Thymus (tissue), 14 donors: ENCODE data around the gene PDE6A. TPM values are rescaled to one million over a fixed set of nuclear protein-coding genes. Genes with fewer than 3 reads are reported as not detected.

Source experiments
- DNase-seq, 9 donors: peaks; one replicate each; pipeline ENCODE4 v3.0.0-alpha.2; 2013; ENCODE audit warnings: low spot score in 9 of 9, low read depth in 6 of 9, missing footprints in 1 of 9
- H3K27ac ChIP-seq, 2 donors: one replicate each; pipeline ENCODE4 v1.5.1; 2013; ENCODE audit warnings: control low read depth in 1 of 2, low read depth in 1 of 2, low read length in 1 of 2, mild to moderate bottlenecking in 1 of 2, moderate library complexity in 1 of 2
- H3K27me3 ChIP-seq, 2 donors: one replicate each; pipeline ENCODE4 v1.5.1; 2013; ENCODE audit warnings: low read length in 1 of 2; ENCODE audit not compliant: control insufficient read depth in 2 of 2, insufficient read depth in 1 of 2
- H3K36me3 ChIP-seq, 2 donors: one replicate each; pipeline ENCODE4 v1.5.1; 2013; ENCODE audit warnings: low read length in 1 of 2, mild to moderate bottlenecking in 1 of 2, moderate library complexity in 1 of 2; ENCODE audit not compliant: control insufficient read depth in 2 of 2, insufficient read depth in 2 of 2
- H3K4me1 ChIP-seq, 2 donors: one replicate each; pipeline ENCODE4 v1.5.1; 2013; ENCODE audit warnings: low read length in 2 of 2; ENCODE audit not compliant: control insufficient read depth in 2 of 2, insufficient read depth in 2 of 2
- H3K4me3 ChIP-seq, 2 donors: one replicate each; pipeline ENCODE4 v1.5.1; 2013; ENCODE audit warnings: low read length in 2 of 2, control low read depth in 1 of 2, mild to moderate bottlenecking in 1 of 2
- H3K9me3 ChIP-seq, 2 donors: one replicate each; pipeline ENCODE4 v1.5.1; 2013; ENCODE audit warnings: low read length in 1 of 2, mild to moderate bottlenecking in 1 of 2; ENCODE audit not compliant: control insufficient read depth in 2 of 2, insufficient read depth in 1 of 2
- WGBS: extraction: QIAGEN DNeasy Blood & Tissue Kit; methylation state at CpG from one replicate; pipeline ENCODE4 v1.1.7; 2013; 5-methylcytosine and 5-hydroxymethylcytosine counted together
- long read RNA-seq, 10 donors: transcript quantifications; one replicate each; lab custom pipeline, GENCODE V29; 2026
- polyA plus RNA-seq: library from polyadenylated mRNA; stranded (reverse); fragments of 200-250 nt; gene quantifications from one replicate; pipeline ENCODE4 v1.2.3, GENCODE V29; 2013
- total RNA-seq: library from RNA; stranded (reverse); fragments of 120-200 nt; gene quantifications from one replicate; pipeline ENCODE4 v1.2.4, GENCODE V29; 2013
- donor health status: healthy.

The PDE6A gene
- total RNA-seq (under 0.01 TPM), polyA plus RNA-seq (0.16 TPM)
- long read RNA-seq, donor 1, result 0 reads
- long read RNA-seq, donor 2, result 0 reads
- long read RNA-seq, donor 3, result 0 reads
- long read RNA-seq, donor 4, result 0 reads
- long read RNA-seq, donor 5, result 0 reads
- long read RNA-seq, donor 6, result 0 reads
- long read RNA-seq, donor 7, result 0 reads
- long read RNA-seq, donor 8, result 0 reads
- long read RNA-seq, donor 9, result 0 reads
- long read RNA-seq, donor 10, result 0 reads

GRCh38 chr5:149944666-149945065, at the start of gene PDE6A:
Gene PDE6A (minus strand): TSS chr5:149944793. CDS start chr5:149944673, 120 bp downstream.
- no peak within 1 kb of the TSS for H3K4me3 ChIP-seq
- no peaks in the 10 kb centered on the region for H3K4me1 ChIP-seq
- no peak for DNase-seq
- H3K27me3 ChIP-seq, result no peaks in the 10 kb centered on the region
- WGBS, result 100% methylated on average over 2 of the region's 2 CpGs
- no peaks in the 10 kb centered on the region for H3K36me3 ChIP-seq
- H3K27ac ChIP-seq, result no peak within 1 kb of the TSS
- H3K9me3 ChIP-seq, result peaks cover 0 to 1% of the 10 kb centered on the region in 2 donors

- no peaks in the 10 kb centered on the region for H3K36me3 ChIP-seq
- 97% methylated on average over 3 of the region's 3 CpGs for WGBS
- DNase-seq, result no peak
- no peak overlapping the region for H3K4me3 ChIP-seq
- no peaks in the 10 kb centered on the region for H3K27me3 ChIP-seq
- H3K27ac ChIP-seq, result no peak overlapping the region
- H3K9me3 ChIP-seq, result no peaks in the 10 kb centered on the region
- no peaks in the 10 kb centered on the region for H3K4me1 ChIP-seq
Measured at GRCh38 chr5:149993471-149993870, 48.9 kb upstream of the PDE6A start.

- peak in 8 of 9 donors; percentile 38 to 81 (median 64) for DNase-seq
- Histone ChIP-seq H3K27ac (no peak overlapping the region), H3K9me3 (no peaks in the 10 kb centered on the region), H3K4me3 (no peak overlapping the region), H3K36me3 (no peaks in the 10 kb centered on the region), H3K4me1 (no peaks in the 10 kb centered on the region), H3K27me3 (no peaks in the 10 kb centered on the region)
- 74% methylated on average over 4 of the region's 4 CpGs for WGBS
Measured at GRCh38 chr5:149990518-149991376, 46.2 kb upstream of the PDE6A start.

- WGBS, result 97% methylated on average over 5 of the region's 5 CpGs
- H3K9me3 ChIP-seq, result no peaks in the 10 kb centered on the region
- no peaks in the 10 kb centered on the region for H3K4me1 ChIP-seq
- H3K27me3 ChIP-seq, result no peaks in the 10 kb centered on the region
- no peak overlapping the region for H3K27ac ChIP-seq
- DNase-seq, result no peak
- H3K36me3 ChIP-seq, result peaks cover 0 to 4% of the 10 kb centered on the region in 2 donors
- H3K4me3 ChIP-seq, result no peak overlapping the region
Measured at GRCh38 chr5:149988126-149988525, 43.5 kb upstream of the PDE6A start.

GRCh38 chr5:149982505-149982904, 37.9 kb upstream of the PDE6A start:
- no peak for DNase-seq
- Histone ChIP-seq H3K4me1 (no peaks in the 10 kb centered on the region), H3K9me3 (no peaks in the 10 kb centered on the region), H3K36me3 (peaks cover 4 to 20% of the 10 kb centered on the region in 2 donors), H3K27me3 (no peaks in the 10 kb centered on the region), H3K27ac (no peak overlapping the region), H3K4me3 (no peak overlapping the region)

GRCh38 chr5:149981206-149981605, 36.6 kb upstream of the PDE6A start:
- no peaks in the 10 kb centered on the region for H3K9me3 ChIP-seq
- H3K27me3 ChIP-seq, result no peaks in the 10 kb centered on the region
- no peak overlapping the region for H3K4me3 ChIP-seq
- H3K36me3 ChIP-seq, result peaks cover 4 to 20% of the 10 kb centered on the region in 2 donors
- DNase-seq, result no peak
- 95% methylated on average over 3 of the region's 3 CpGs for WGBS
- H3K27ac ChIP-seq, result no peak overlapping the region
- no peaks in the 10 kb centered on the region for H3K4me1 ChIP-seq

- Histone ChIP-seq H3K9me3 (no peaks in the 10 kb centered on the region), H3K27me3 (no peaks in the 10 kb centered on the region)
Measured at GRCh38 chr5:149979896-149980295, 35.3 kb upstream of the PDE6A start.

GRCh38 chr5:149975409-149975808, 30.8 kb upstream of the PDE6A start:
- no peaks in the 10 kb centered on the region for H3K9me3 ChIP-seq
- 84% methylated on average over 2 of the region's 2 CpGs for WGBS
- no peaks in the 10 kb centered on the region for H3K4me1 ChIP-seq
- H3K36me3 ChIP-seq, result peaks cover 0 to 11% of the 10 kb centered on the region in 2 donors
- H3K27me3 ChIP-seq, result no peaks in the 10 kb centered on the region
- H3K27ac ChIP-seq, result no peak overlapping the region
- H3K4me3 ChIP-seq, result no peak overlapping the region
- DNase-seq, result no peak

More at GRCh38 chr5:149979896-149980295, 35.3 kb upstream of the PDE6A start:
- 100% methylated on average over 1 of the region's 1 CpG for WGBS
- H3K4me1 ChIP-seq, result no peaks in the 10 kb centered on the region
- H3K36me3 ChIP-seq, result peaks cover 4 to 20% of the 10 kb centered on the region in 2 donors
- H3K27ac ChIP-seq, result no peak overlapping the region
- no peak for DNase-seq
- no peak overlapping the region for H3K4me3 ChIP-seq

GRCh38 chr5:149969181-149969930, 24.8 kb upstream of the PDE6A start:
- Histone ChIP-seq H3K9me3 (no peaks in the 10 kb centered on the region), H3K4me1 (no peaks in the 10 kb centered on the region), H3K4me3 (no peak overlapping the region), H3K36me3 (no peaks in the 10 kb centered on the region), H3K27ac (no peak overlapping the region), H3K27me3 (no peaks in the 10 kb centered on the region)
- DNase-seq, result no peak
- WGBS, result over 99% methylated on average over 4 of the region's 4 CpGs
